SU-DHL-6 (cell line): Measurements from ENCODE around the gene SCLY.

Experiments used
- H2AFZ ChIP-seq: fragments of 200-600 bp; sonication (generic); 2 replicates; pipeline ENCODE4 v1.6.1; 2014; ENCODE audit warnings: low read depth, mild to moderate bottlenecking, moderate library complexity, mixed read lengths, antibody characterized with exemption, low read length; ENCODE audit not compliant: severe bottlenecking
- H3F3A ChIP-seq: fragments of 200-600 bp; shearing (Covaris generic); 2 replicates; pipeline ENCODE4 v1.6.0; 2016; ENCODE audit warnings: antibody characterized with exemption, mild to moderate bottlenecking; ENCODE audit not compliant: insufficient read depth
- H3K27ac ChIP-seq: fragments of 200-600 bp; sonication (generic); 2 replicates; pipeline ENCODE4 v1.5.1; 2016; ENCODE audit warnings: low read depth, mild to moderate bottlenecking, low read length, moderate library complexity, mixed read lengths
- H3K27me3 ChIP-seq: fragments of 200-600 bp; sonication (generic), shearing (Covaris generic); 2 replicates; pipeline ENCODE4 v1.6.0; 2014; ENCODE audit warnings: mild to moderate bottlenecking, low read length
- H3K36me3 ChIP-seq: fragments of 200-600 bp; sonication (generic); 2 replicates; pipeline ENCODE4 v1.6.1; 2014; ENCODE audit warnings: mild to moderate bottlenecking, low read length, mixed read lengths
- H3K4me2 ChIP-seq: fragments of 300-600, 200-600 bp; shearing (Covaris generic), sonication (generic); 2 replicates; pipeline ENCODE4 v1.6.0; 2014; ENCODE audit warnings: low read length, low read depth, mild to moderate bottlenecking; ENCODE audit not compliant: poor library complexity, severe bottlenecking
- H3K4me3 ChIP-seq: fragments of 200-600 bp; sonication (generic); 2 replicates; pipeline ENCODE4 v1.5.1; 2014; ENCODE audit warnings: antibody characterized with exemption, low read length, mild to moderate bottlenecking, mixed read lengths; ENCODE audit not compliant: insufficient read depth, poor library complexity, severe bottlenecking
- H3K79me2 ChIP-seq: fragments of 200-600 bp; sonication (generic); 2 replicates; pipeline ENCODE4 v1.6.1; 2014; ENCODE audit warnings: mild to moderate bottlenecking, low read length, moderate library complexity; ENCODE audit not compliant: insufficient read depth
- H3K9ac ChIP-seq: fragments of 200-600 bp; sonication (generic); 2 replicates; pipeline ENCODE4 v1.7.0; 2014; ENCODE audit warnings: mild to moderate bottlenecking, low read length
- H3K9me2 ChIP-seq: fragments of 200-600 bp; sonication (generic); replicated peaks from 2 replicates; pipeline ENCODE4 v1.6.1; 2014; ENCODE audit warnings: low read length; ENCODE audit not compliant: insufficient read depth
- H3K9me3 ChIP-seq: fragments of 200-600 bp; sonication (generic); 2 replicates; pipeline ENCODE4 v1.6.1; 2014; ENCODE audit warnings: low read length, mixed read lengths; ENCODE audit not compliant: insufficient read depth
- H4K20me1 ChIP-seq: fragments of 200-600 bp; sonication (generic); 2 replicates; pipeline ENCODE4 v1.6.1; 2014; ENCODE audit warnings: low read depth, mild to moderate bottlenecking, antibody characterized with exemption, low read length, moderate library complexity, mixed read lengths
- CTCF ChIP-seq: fragments of 200-600 bp; sonication (generic); IDR thresholded peaks from one replicate; pipeline ENCODE4 v1.5.1; 2017; ENCODE audit warnings: antibody characterized with exemption, mild to moderate bottlenecking, low read length, moderate library complexity; ENCODE audit not compliant: insufficient read depth, poor library complexity, severe bottlenecking
- EZH2phosphoT487 ChIP-seq: fragments of 200-600 bp; sonication (generic), shearing (Covaris generic); conservative IDR thresholded peaks from 2 replicates; pipeline ENCODE4 v1.6.1; 2018; ENCODE audit warnings: mild to moderate bottlenecking, antibody characterized with exemption, low read length, moderate library complexity, mixed read lengths

The SCLY gene

DNA sequence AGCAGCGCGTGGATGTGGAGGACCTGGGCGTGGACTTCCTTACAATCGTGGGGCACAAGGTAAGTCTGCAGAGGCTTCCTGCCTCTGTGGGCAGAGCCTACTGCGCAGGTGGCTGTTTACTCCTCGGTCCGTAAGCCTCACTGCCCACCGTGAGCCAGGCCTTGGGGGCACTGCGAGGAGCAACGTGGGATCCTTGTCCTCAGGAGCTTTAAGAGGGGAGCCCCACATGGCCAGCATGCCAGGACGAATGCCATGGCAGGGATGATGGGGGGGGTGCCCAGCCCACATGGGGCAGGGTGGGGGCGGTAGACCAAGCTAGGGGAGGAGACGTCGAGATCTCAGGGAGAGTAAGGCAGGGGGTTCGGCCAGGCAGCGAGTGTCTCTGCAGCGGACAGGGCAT is 21.4 kb downstream of the SCLY start:
- no peaks in the 10 kb centered on the region for H3K9me3 ChIP-seq
- H2AFZ ChIP-seq: no peak overlapping the region
- H3F3A ChIP-seq: 0 out of 2 replicates have a peak, but pooled peaks cover 4% of the 10 kb centered on the region
- TF ChIP-seq EZH2phosphoT487 (no peak), CTCF (no peak)
- no peak overlapping the region for H3K9ac ChIP-seq
- no peaks in the 10 kb centered on the region; the same call in 1 of the 2 replicates for H3K36me3 ChIP-seq
- H3K79me2 ChIP-seq: no peaks in the 10 kb centered on the region
- no peak overlapping the region for H3K4me3 ChIP-seq
- H3K4me2 ChIP-seq: no peak overlapping the region
- H3K27ac ChIP-seq: no peak overlapping the region
- H3K9me2 ChIP-seq: no peaks in the 10 kb centered on the region
- H4K20me1 ChIP-seq: no peaks in the 10 kb centered on the region
- H3K27me3 ChIP-seq: no peaks in the 10 kb centered on the region

DNA sequence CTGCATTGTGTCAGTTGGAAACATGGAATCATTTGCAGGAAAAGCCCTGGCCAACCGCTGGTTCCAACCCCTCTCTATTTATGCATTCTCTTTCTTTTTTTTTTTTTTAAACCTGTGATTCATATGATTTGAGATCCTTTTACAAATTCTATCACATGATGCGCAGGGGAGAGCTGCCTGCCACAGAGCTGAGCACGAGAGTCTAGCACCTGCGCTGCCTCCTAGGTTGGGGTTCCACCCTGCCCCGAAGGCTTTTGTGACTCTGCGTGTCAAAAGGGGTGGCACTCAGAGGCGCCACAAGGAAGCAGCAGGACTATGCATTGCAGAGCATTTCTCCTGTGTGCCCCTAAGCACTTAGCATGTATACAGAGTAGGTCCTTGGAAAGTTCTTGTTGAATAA is 22.0 kb downstream of the SCLY start:
- TF ChIP-seq EZH2phosphoT487 (no peak), CTCF (no peak)
- no peak overlapping the region for H3K4me2 ChIP-seq
- H2AFZ ChIP-seq: no peak overlapping the region
- H3K27ac ChIP-seq: no peak overlapping the region
- no peak overlapping the region for H3K9ac ChIP-seq
- no peaks in the 10 kb centered on the region for H3K9me2 ChIP-seq
- 0 out of 2 replicates have a peak, but pooled peaks cover 4% of the 10 kb centered on the region for H3F3A ChIP-seq
- H3K36me3 ChIP-seq: no peaks in the 10 kb centered on the region; the same call in 1 of the 2 replicates
- H3K79me2 ChIP-seq: no peaks in the 10 kb centered on the region
- no peaks in the 10 kb centered on the region for H3K9me3 ChIP-seq
- H3K4me3 ChIP-seq: no peak overlapping the region
- H3K27me3 ChIP-seq: no peaks in the 10 kb centered on the region
- no peaks in the 10 kb centered on the region for H4K20me1 ChIP-seq

DNA sequence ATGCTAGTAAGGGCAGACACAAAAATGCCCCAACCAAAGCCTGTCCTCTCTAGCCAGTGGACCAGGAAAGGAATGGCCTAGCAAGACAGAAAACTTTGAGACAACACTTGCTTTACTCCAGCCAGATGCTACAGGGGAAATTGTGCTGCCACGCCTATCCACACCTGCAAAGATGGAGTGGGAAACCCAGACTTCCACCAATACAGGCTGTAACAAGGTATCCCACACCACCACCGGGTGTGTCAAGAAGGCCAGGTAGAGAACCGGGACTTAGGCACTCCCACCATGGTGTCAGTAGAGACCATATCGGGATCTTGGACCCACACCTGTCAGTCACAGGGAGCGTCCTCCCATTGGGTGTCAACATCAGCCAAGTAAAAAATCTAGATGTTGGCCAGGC is 23.1 kb downstream of the SCLY start:
- H3K4me2 ChIP-seq: no peak overlapping the region
- H3K36me3 ChIP-seq: no peaks in the 10 kb centered on the region; the same call in 1 of the 2 replicates
- H3K4me3 ChIP-seq: no peak overlapping the region
- TF ChIP-seq EZH2phosphoT487: no peak
- TF ChIP-seq CTCF: no peak
- 0 out of 2 replicates have a peak, but pooled peaks cover 4% of the 10 kb centered on the region for H3F3A ChIP-seq
- no peak overlapping the region for H3K27ac ChIP-seq
- no peak overlapping the region for H2AFZ ChIP-seq
- no peaks in the 10 kb centered on the region for H3K27me3 ChIP-seq
- H3K9me3 ChIP-seq: no peaks in the 10 kb centered on the region
- no peaks in the 10 kb centered on the region for H4K20me1 ChIP-seq
- H3K9ac ChIP-seq: no peak overlapping the region
- H3K9me2 ChIP-seq: no peaks in the 10 kb centered on the region
- H3K79me2 ChIP-seq: no peaks in the 10 kb centered on the region
